ENCODE results near the gene FCGR3A.
"Not testable (repeated sequence)": the region's sequence is repeated elsewhere in the genome, so short reads cannot be mapped to it uniquely, and the experiment has no call there.

- not testable (repeated sequence) for TF ChIP-seq CTCF (IDR thresholded peaks at IDR 0.05; ENCODE audit: low read depth, low read length, poor library complexity, severe bottlenecking); EZH2phosphoT487 (IDR thresholded peaks at IDR 0.05; ENCODE audit: borderline replicate concordance, low read length)
These were observed 39.7 kb upstream of the FCGR3A start for GRCh38 chr1:161589365-161589764.

Measured in DOHH2 (cell line).